GM21717 (cell line): ENCODE data around the gene KCNA3.

Experiments used
- ATAC-seq: cut with Tn5 transposase; IDR thresholded peaks from one replicate; pipeline ENCODE4 v1.9.1; 2021; ENCODE audit warnings: mild to moderate bottlenecking, moderate library complexity; ENCODE audit not compliant: unreplicated experiment

KCNA3 gene

DNA sequence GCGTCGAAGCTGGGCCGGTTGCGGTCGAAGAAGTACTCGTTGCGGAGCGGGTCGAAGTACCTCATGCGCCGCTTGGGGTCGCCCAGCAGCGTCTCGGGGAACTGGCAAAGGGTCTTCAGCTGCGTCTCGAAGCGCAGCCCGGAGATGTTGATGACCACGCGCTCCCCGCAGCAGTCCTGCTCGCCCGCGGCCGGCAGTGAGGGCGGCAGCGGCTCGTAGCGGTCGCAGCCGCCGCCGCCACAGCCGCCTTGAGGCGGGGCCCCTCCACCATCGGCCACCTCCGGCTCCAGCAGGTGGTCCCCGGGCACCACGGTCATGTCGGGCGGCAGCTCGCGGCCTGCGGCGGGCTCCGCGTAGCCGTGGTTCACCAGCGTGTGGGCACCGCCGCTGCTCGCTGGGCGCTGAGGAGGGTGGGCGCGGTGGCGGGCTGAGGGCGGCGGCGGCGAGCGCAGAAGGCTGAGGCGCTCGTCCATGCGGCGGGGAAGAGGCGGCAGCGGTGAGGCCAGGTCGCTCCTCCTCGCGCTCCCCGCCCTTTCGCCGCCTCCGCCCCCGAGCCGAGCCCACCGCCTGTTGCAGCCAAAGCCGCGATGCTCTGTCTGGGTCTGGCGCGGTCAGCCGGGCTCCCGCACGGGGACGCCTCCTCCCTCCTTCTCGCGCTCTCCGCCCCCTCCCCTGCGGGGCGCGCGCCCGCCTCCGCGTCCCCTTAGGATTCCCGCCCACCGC lies at the start of gene KCNA3:
Gene KCNA3, minus strand, starts transcription at position 604 of the 723 bp plus-strand sequence. Its CDS starts 131 bp downstream, at position 473.
- no peak for ATAC-seq

DNA sequence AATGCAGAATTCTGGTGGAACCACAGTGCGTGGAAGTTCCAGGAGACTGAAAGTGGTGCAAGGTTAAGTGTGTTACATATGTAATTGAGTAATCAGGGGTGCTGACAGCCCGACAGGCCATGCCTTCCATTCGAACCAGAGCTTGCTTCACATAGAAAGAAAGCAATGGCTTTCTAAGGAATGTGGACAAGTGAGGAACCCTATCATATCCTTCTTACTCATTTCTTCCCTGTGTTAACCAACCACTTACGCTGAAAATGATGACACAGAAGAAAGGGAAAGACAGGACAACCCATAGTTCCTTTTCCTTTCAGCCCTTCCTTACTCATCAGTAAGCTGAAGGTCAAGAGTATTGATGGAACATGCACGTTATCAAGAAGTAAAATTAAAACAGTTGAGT lies 48.1 kb upstream of the KCNA3 start:
- no peak for ATAC-seq

DNA sequence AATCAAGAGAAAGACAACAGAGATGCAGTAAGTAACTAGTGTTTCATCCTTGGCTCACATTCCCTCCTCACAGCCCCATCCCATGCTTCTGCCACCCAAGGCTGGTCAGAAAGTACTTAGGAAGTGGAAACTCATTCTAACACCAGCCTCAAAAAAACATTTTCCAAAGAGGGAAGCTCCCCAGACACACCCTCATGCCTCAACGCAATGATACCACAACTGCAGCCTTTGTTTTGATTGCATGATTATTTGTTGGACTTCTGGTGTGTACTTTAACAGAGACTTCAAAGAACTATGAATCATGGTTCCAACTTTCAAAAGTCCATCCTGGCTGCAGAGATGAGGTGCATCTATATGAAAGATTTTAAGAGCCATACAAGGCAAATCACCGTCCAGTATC lies 45.2 kb upstream of the KCNA3 start:
- no peak for ATAC-seq

DNA sequence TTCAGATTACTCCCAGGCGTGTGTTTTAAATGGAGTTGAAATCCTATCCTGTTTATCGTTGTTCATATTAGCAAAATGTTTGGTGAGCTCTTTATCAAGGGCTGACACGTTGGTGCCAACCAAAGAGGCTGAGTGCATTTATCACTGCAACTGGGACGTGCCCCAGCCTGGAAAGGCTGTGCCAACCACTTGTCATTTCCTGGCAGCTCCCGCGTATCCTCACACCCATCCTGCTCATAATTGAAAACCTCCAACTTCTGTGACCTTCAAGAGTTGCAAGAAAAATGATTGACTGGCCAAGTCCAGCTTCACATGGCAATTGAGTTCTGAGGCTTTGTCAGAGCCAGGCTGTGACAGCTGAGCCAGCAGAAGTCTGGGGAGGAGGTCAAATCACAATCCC lies 43.7 kb upstream of the KCNA3 start:
- ATAC-seq, result no peak

DNA sequence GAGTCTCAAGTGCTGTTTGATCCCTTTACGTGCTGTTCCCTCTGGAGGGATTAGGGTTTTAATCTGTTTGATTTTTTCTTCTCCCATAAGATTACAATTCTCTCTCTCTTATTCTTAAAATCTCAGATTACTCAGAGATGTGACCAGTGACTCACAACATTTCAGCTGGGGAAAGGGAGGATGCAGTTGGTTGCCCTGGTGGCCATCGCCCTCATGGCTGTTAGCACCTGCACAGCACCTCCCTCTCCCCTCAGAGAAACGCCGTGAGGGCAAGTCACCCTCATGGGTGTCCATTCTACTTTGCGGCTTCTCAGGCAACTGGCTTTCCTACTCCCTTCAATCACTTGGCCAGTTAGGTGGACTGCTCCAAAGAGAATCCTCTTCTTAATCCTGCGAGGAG lies 42.4 kb upstream of the KCNA3 start:
- no peak for ATAC-seq

DNA sequence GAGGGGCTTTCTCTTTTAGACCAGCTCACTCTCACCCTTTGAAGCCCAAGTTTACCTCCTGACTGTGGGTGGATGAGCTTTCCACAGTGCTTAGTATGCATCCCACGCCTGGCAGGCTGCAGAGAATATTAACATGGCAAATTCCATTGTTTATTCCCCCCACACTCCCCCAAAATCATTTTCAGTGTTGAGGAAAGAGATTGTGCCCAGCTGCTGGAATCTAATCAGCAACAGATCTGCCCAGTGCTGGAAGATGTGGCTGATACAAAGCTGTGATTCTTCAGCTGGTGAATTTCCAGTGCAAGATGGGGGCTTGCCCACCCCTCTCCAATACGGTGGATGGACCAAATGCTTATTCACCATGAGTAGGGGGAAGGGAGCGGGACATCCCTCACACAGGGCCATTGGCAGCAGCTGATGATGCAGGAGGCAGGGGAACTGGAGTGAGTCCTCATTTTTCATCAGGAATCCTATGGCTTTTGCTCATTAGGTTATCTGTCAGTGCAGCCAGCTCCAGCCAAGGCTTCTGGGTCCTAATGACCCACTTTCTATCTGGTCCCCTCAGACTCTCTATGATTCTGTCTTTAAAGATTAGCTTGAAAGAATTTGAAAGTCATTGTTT lies 39.7 kb upstream of the KCNA3 start:
- no peak for ATAC-seq

DNA sequence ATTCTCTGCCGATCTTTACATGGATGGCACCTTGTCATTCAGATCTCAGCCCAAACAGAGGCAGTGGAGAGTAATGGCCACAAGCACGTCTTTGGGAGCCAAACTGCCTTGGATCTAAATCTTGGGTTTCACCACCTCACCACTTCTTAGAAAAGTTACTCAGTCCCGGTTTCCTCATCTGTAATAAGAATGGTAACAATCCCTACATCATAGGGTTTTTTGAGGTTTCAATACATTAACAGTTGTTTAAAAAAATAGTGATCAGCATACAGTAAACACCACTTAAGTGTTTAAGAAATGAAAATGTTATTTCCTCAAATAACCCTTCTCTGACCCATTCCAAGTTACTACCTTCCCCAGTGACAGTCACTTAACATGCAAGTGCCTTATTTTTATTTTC lies 38.5 kb upstream of the KCNA3 start:
- ATAC-seq, result no peak

DNA sequence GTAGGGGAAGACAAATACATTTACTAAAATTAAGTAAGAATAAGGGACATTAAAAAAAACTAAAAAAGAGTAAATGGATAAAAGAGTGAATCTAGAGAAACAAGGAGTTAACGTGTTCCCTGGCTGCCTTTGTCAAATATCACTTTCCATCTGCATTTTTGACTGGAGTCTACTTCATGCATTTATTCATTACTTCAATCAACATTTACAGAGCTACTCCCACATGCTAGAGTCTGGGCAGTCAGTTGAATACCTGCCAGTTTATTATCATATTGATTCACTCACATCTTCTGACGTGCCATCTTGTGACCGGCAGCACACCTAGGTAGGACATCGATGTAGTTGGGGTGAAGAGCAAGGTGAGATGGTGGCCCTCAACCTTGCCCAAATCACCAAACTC lies 35.6 kb upstream of the KCNA3 start:
- ATAC-seq, result no peak

DNA sequence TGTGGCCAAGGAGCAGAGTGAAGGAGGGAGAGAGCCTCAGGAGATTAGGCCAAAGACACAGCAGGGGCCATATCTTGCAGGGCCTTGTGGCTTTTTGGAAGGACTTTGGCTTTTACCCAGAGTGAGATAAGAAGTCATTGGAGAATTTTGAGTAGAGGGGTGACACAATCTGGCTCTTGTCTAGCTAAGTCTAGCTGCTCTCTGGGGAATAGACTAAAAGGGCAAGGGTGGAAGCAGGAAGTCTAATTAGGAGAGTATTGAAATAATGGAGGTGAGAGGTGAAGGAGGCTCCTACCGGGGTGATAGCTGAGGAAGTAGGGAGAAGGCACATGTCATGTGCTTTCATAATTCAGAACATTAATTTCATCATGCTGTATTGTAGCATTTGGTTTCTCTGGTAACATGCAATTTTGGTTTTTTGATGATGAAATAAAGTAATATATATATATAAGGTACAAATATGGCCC lies 34.3 kb upstream of the KCNA3 start:
- ATAC-seq, result no peak

DNA sequence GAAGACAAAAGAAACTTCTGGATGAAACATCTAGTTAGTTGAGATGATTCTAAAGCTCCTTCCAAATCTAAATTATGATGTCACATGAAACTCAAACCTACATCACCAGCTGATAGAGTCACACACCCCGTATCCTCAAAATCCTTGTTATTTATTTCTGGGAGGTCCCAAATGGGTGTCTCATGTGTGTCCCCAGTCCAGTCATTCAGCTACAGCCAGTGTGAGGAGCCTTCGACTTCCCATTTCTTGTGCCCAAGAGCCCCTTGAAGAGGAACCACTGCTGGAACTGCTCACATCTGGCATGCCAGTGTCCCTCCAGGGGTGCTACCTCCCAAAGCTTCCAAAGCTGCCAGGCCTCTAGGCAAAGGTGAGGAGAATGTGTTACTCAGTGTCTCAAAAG lies 32.5 kb upstream of the KCNA3 start:
- no peak for ATAC-seq

DNA sequence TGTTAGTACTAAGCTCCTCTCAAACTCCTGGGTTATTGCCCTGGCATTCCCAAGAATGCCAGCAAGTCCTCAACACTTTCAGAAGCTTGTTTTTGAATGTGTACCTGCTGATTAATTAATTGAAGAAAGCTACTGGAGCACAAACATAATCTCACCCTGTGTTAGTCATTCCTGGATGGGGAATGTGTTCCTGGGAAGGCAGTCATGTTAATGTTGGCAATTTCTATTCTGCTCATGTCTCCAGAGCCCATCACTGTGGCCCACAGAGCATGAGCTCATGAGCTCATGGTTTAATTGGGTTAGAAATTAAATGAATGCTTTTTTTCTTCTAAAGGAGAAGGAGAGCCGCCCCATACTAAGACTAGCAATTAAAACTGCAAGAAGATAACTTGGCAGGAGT lies 31.9 kb upstream of the KCNA3 start:
- no peak for ATAC-seq

DNA sequence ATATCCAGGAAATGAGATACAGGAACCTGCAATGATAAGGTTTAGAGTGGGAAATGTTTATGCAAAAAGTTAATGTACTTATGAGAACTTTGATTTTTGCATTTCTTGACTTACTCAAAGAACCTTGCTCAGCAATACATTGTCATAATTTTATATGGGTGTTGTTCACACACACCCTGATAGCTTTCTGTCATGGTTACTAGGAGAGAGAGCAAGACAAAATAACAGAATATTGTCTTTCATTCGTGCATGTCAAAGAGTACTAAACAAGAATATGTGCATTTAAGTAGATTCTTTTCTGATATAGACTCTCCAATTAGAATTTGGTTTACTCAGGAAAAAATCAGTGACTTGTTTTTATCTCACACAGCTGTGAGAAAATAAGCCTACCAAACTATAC lies 27.5 kb upstream of the KCNA3 start:
- no peak for ATAC-seq

DNA sequence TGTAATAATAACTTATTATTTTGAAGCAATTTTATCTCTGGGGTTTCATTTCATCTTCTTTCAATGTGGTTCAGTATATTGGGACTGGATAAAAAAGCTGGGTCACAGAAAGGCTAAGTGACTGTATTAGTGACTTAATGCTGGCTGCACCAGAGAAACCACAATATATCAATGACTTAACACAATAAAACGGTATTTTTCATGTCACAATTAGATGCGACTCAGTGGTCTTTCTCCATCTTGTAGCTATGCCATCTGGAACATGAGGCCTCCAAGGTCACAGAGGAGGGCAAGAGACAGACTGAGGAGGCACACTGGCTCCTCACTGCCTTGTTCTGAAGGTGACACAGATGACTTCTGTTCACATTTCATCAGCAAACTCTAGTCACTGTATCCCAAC lies 26.0 kb upstream of the KCNA3 start:
- no peak for ATAC-seq

DNA sequence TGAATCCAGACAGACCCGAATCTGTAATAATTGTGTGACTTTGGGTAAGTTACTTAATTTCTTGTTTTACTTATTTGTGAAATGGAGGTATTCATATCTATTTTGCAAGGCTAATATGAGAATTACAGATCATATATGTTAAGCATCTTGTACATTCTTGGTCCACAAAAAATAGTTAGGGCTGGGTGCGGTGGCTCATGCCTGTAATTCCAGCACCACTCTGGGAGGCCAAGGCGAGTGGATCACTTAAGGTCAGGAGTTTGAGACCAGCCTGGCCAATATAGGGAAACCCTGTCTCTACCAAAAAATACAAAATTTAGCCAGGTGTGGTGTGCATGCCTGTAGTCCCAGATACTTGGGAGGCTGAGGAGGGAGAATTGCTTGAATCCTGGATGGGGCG lies 22.9 kb upstream of the KCNA3 start:
- no peak for ATAC-seq

DNA sequence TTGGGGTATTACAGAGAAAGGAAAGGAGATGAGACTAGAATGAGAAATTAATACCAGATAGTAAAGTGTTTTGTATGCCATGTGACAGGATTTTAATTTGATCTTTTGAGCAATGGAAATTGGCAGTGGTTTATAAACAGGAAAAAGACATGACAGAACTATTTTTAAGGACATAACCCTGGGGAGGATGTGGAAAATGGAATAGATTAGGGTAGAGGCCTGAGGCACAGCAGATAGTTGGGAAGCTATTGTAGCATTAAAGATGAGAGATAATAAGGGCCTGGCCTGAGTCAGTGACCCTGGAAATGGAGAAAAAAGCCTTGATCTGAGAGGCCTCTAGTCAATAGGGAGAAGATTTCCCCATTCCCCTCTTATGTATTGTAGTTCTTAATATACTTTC lies 22.1 kb upstream of the KCNA3 start:
- no peak for ATAC-seq

DNA sequence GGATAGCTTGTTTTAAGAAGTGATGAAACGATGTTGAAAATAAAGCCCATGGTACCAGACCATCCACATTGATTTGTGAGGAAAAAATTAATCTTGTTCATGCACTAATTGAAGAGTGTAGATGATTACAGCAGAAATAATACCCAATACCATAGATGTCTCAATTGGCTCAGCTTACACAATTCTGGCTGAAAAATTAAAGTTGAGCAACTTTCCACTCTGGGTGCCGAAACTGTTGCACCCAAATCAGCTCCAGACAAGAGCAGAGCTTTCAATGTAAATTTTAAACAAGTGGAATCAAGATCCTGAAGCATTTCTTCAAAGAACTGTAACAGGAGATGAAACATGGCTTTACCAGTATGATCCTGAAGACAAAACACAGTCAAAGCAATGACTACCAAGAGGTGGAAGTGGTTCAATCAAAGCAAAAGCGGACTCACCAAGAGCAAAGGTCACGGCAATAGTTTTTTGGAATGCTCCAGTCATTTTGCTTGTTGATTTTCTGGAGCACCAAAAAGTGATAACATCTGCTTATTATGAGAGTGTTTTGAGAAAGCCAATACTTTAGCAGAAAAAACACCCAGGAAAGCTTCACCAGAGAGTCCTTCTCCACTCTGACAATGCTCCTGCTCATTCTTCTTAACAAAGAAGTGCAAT lies 16.1 kb upstream of the KCNA3 start:
- no peak for ATAC-seq

DNA sequence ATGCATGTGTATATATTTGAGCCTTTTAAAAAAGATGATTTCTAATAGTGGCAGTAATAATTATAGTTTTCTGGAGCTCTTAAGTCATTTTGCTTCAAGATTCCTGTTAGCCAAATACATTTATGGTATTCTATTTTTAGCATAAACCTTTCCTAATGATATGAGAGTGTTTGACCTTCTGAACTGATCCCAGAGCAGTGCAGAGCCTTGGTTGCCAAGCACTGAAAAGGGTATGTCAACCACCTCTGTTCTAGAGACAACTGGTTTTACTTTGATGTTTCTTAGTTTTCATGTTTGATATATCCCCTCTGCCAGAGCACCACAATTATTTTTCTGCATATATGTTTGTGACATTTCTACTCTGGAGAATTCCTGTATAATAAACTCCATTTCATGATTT lies 15.1 kb upstream of the KCNA3 start:
- ATAC-seq, result no peak

DNA sequence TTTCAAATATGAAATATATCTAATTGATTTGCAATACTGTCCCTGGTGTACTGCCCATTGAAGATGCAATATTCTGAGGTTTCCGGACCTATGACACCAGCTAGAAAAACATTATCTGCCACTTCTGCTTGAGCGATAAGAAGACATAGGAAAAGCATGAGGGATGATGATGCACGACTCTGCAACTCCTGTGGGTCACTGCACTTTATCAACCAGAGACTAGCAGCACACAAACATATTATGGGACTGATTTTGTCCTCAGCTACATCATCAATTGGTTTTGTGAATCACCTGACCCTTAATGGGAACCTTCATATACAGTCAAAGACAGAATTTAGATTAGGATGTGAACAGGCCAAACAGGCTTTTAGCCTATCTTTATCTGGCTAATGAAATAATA lies 13.8 kb upstream of the KCNA3 start:
- no peak for ATAC-seq

DNA sequence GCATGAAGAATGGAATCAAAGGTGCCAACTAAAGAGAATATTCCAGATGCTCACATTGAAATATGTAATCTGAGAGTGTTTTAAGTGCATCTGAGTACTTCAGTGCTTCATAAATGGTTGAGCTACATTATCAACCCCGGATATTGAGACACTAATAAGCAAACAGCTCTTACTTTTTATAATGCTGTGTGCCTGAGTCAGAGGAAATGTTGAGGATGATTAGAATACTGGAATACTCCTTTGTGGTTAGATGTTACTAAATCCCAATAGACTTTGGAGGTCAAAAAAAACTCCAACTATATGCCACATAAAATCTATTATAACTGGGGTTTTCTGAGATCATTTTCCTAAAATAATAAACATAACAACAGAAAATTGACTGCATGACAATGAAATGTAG lies 12.5 kb upstream of the KCNA3 start:
- ATAC-seq, result no peak

DNA sequence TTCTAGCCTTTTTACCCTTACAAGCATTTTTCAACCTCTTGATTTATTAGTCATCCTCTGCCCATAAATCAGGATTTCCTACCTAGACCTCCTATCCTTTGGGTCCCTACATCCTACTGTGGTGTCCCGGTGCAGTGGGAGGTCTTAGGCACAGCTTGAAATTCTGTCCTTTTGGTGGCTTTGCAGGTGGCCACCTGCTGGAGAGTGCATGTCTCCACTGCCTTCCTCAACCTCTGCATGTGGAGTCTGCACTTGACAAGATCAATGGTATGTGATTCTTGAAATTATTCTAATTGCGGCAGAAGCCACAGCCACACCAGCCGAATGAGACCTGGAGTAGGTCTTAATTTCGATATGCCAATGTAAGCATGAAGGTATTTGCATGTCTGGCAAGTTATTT lies 11.4 kb upstream of the KCNA3 start:
- no peak for ATAC-seq

DNA sequence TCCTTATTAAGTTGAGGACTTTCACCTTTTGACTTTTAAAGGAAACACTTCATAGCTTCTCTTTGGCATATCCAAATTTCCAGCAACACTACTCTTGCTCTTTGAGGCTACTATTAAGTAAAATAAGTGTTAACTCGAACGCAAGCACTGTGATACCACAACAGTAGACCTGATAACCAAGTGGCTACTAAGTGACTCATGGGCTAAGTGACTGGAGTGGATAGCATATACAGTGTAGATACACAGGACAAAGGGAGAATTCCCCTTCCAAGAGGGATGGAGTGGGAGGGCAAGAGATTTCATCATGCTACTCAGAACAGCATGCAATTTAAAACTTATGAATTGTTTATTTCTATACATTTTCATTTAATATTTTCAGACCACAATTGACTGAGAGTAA lies 9.8 kb upstream of the KCNA3 start:
- ATAC-seq, result no peak

DNA sequence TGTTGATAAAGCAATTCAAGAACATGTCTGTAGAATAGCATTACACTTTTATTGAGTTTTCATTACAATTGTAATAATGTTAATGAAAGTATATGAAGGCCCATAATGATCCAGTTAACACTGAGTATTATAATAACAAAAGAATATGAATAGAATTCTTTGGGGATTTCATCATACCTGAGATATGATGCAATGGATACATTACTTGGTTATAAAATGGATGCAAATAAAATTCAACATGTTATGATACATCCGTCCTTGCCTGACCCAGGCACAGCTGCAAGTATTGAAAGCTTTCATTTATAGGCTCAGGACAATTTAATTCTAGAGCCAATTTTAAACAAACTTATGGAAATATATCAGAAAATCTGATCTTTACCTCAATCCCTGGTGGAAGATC lies 8.2 kb upstream of the KCNA3 start:
- ATAC-seq, result no peak
